C4-2B (cell line): ENCODE measurements around the gene SERINC1.
"Not testable (repeated sequence)": the region's sequence is repeated elsewhere in the genome, so short reads cannot be mapped to it uniquely, and the experiment has no call there.

Source experiments
- H3K27ac ChIP-seq: fragments of 450-650 bp; 2 replicates; pipeline ENCODE4 v1.5.1; 2017
- ZFX ChIP-seq: fragments of 450-650 bp; IDR thresholded peaks from 2 replicates; pipeline ENCODE4 v1.6.1; 2017
- TF ChIP-seq, protein P1 (sequence below): fragments of 450-650 bp; conservative IDR thresholded peaks from 2 replicates; pipeline ENCODE4 v1.5.1; 2017; ENCODE audit warnings: mild to moderate bottlenecking

SERINC1 gene

DNA sequence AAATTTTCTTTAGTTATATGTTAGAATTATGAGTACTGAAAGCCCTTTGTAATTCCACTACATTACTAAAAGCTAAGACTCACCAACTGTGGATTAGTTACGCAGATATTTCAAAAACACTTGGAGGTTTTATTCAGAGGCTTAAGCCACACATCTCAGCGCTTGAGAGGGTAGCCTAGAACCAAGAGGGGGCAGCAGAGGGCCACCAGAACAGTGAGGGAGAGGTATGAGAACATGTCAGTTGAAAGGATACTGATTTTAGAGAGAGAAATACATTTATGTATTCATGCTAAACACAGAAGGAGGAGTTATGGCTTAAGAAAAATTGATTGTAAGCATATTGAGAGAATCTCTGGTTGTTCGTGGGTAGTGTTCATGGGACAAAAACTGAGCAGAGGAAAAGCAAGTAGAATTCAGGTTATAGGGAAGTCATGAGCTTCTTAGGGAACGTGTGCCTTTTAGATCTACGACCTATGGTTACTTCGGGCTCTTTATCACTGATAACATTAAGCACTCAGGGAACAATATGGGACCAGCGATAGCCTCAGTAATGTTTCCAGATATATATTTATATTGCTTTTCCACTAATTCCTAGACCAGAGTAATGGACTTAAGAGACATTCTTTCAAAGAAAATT is 20.4 kb upstream of the SERINC1 start:
- TF ChIP-seq, protein P1, sequence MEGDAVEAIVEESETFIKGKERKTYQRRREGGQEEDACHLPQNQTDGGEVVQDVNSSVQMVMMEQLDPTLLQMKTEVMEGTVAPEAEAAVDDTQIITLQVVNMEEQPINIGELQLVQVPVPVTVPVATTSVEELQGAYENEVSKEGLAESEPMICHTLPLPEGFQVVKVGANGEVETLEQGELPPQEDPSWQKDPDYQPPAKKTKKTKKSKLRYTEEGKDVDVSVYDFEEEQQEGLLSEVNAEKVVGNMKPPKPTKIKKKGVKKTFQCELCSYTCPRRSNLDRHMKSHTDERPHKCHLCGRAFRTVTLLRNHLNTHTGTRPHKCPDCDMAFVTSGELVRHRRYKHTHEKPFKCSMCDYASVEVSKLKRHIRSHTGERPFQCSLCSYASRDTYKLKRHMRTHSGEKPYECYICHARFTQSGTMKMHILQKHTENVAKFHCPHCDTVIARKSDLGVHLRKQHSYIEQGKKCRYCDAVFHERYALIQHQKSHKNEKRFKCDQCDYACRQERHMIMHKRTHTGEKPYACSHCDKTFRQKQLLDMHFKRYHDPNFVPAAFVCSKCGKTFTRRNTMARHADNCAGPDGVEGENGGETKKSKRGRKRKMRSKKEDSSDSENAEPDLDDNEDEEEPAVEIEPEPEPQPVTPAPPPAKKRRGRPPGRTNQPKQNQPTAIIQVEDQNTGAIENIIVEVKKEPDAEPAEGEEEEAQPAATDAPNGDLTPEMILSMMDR: peak; percentile 92
- no peak for TF ChIP-seq ZFX
- H3K27ac ChIP-seq: no peak overlapping the region

DNA sequence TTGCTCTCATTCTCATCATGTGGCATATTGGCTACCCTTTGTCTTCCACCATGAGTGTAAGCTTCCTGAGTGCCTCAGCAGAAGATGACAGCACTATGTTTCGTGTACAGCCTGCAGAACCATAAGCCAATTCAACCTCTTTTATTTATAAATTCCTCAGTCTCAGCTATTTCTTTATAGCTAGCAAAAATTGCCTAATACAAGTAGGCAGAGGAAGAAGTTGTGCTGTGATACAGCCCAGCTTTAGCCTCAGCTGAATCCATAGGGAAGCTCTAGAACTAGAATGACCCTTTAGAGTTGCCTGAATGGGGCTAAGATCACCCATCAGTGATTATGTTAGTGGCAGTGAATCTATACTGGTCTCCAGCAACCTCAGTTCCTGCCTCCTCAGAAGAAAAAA is 19.0 kb upstream of the SERINC1 start:
- H3K27ac ChIP-seq: no peak overlapping the region
- TF ChIP-seq, protein P1: no peak
- no peak for TF ChIP-seq ZFX

DNA sequence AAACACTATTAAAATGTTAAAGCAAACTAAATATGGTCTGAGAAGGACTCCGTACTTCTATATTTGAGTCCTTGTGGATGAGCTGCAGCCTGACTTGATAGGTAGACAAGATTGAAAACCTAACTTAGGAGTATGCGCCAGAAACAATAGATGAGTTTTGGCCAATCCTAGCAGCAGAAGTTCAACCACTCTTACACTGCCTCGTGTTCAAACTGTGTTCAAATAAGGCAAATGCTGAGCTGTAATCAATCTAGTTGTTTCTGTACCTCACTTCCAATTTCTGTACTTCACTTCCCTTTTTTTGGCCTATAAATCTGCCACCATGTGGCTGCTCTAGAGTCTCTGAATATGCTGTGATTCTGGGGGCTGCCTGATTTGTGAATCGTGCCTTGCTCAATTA is 13.2 kb upstream of the SERINC1 start:
- TF ChIP-seq, protein P1: no peak
- TF ChIP-seq ZFX: no peak
- no peak overlapping the region for H3K27ac ChIP-seq

DNA sequence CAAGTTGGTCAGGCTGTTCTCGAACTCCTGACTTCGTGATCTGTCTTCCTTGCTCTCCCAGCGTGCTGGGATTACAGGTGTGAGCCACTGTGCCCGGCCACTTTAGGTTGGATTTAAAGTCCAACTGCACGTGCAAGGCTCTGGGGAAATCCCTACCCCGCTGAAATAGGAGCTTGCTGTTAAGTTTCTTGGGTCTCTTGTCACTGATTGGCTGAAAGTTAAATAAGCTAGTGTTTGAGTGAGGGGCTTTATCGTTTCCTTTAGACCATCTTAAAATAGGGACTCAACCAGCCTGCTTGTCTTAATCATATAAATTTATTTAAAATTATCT is 11.1 kb upstream of the SERINC1 start:
- no peak overlapping the region for H3K27ac ChIP-seq
- no peak for TF ChIP-seq ZFX
- TF ChIP-seq, protein P1: no peak

DNA sequence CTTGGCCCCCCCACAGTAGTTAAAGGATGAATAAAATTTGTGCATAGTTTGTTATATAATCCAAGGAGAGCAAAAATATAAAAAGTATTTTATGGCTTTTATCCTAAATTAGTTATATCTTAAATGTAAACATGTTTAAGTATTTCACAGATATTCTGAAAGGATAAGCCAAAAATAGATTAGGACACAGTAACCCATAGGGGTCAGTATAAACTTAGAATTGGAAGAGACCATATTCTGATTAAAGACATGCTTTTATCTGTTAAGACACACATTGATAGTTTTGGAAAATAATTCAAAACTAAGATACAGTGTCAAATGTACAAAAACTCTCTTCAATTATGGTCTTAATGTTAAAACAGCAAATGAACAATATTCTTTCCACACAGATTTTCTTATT is 4.5 kb upstream of the SERINC1 start:
- TF ChIP-seq, protein P1: peak; percentile 67
- TF ChIP-seq ZFX: no peak
- H3K27ac ChIP-seq: no peak overlapping the region

DNA sequence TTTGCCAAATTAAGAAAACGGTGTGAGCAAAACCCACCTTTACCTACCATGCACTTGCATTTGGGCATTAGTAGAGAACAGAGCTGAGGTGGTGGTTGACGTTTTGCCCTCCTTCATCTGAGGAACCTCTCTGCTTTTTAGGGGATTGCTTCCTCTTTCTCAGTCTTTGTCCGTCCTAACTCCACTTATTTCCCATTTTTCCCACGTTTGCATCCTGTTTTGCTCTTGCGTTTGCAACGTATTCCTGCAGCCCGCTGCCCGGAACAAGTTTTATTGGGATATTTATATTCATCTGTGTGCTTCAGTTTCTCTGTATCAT is 374 bp upstream of the SERINC1 start:
- H3K27ac ChIP-seq: peak overlapping the region; percentile 70
- TF ChIP-seq, protein P1: no peak
- TF ChIP-seq ZFX: no peak

DNA sequence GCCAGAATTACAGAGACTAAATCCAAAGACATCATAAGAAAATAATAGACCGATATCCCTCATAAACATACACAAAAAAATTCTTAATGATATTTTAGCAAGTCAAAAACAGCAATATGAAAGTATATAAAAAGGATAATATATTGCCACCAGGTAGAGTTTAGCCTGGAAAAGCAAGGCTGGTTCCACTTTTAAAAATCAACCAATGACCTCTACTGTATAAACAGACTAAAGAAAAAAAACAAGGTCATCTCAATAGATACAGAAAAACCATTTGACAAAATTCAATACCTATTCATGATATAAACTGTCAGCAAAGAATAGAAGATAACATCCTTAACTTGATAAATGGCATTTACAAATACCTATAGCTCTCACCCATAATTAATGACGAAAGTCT is 9.7 kb downstream of the SERINC1 start:
- no peak overlapping the region for H3K27ac ChIP-seq
- TF ChIP-seq, protein P1: no peak
- TF ChIP-seq ZFX: no peak

DNA sequence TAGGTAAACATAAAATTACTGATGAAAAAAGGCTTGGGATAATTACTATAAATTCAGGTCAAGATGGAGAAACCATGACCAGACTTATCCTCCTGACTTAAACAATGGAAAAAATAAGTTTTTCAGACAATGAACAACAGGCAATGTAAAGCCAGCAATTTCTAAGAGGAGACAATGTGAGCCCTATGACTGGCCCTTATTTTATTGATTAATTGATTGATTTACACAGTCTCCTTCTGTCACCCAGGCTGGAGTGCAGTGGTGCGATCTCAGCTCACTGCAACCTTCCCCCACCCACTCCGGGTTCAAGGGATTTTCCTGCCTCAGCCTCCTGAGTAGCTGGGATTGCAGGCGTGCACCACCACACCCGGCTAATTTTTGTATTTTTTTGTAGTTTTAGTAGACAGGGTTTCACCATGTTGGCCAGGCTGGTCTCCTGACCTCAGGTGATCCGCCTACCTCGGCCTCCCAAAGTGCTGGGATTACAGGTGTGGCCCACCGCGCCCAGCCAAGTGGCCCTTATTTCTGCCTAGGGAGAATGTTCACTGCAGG is 11.7 kb downstream of the SERINC1 start:
- not testable (repeated sequence) for H3K27ac ChIP-seq
